GM10266 (cell line): ENCODE data around the gene PSAPL1.

Source experiments
- DNase-seq: peaks from one replicate; pipeline ENCODE4 v3.0.0; 2012; ENCODE audit errors: extremely low spot score
- CTCF ChIP-seq: IDR thresholded peaks from 2 replicates; pipeline ENCODE4 v1.5.1; 2012; ENCODE audit warnings: mild to moderate bottlenecking, low read depth; ENCODE audit not compliant: control insufficient read depth, insufficient read depth; ENCODE audit errors: missing control alignments

The PSAPL1 gene

GRCh38 chr4:7466904-7467303, 32.2 kb upstream of the PSAPL1 start:
- no peak for DNase-seq
- no peak for TF ChIP-seq CTCF

GRCh38 chr4:7466215-7466614, 31.5 kb upstream of the PSAPL1 start:
- no peak for TF ChIP-seq CTCF
- DNase-seq: no peak

DNA sequence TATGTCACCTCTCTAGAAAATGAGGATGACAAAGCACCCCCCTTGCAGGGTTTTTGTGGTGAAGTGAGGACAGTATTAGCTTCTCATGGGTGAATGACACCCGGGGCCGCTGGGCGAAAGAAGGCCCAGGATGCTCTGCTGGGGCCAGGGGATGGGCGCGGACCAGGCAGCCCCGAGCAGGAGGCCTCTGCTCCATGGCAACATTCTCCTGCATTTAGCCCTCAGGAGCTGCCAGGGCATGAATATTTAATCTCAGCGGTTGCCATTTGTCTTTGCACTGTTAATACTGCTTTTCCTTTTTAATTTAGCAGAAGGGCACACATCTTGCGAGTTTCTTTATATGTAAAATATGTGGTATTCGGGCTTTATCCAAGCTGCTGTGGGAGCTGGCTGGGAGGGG, 30.3 kb upstream of the PSAPL1 start:
- no peak for DNase-seq
- TF ChIP-seq CTCF: no peak

GRCh38 chr4:7464259-7464655, 29.5 kb upstream of the PSAPL1 start:
- DNase-seq: no peak
- no peak for TF ChIP-seq CTCF

DNA sequence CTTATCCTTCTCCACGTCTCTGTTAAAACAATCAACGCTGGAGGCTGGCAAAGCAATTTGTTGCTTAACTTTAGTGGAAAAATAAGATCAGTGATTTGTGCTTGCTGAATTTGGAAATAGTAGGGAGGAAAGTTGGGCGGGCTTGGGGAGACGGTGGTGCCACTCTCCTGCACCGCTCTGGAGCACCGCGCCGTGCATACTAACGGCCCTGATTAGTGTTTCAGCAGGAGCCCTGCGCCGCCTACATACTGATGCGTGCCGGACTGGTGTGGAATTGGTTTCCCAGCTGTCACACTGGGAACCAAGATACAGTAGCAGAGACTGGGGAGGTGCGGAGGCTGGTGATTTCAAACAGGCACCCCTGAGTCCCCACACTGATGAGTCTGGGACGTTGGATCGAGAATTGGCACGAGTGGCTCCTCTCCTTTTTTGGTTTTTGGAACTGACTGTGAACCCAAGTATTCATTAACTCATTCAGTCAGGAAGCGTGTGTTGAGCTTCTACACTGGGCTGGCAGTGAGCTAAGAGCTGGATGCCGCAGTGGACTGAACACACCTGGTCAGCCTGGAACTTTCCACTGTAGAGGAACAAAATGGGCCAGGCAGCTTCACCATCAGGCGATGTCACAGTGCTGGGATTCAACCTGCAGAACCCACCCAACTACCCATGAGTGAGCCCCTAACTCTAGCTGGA, 29.0 kb upstream of the PSAPL1 start:
- no peak for DNase-seq
- TF ChIP-seq CTCF: no peak

DNA sequence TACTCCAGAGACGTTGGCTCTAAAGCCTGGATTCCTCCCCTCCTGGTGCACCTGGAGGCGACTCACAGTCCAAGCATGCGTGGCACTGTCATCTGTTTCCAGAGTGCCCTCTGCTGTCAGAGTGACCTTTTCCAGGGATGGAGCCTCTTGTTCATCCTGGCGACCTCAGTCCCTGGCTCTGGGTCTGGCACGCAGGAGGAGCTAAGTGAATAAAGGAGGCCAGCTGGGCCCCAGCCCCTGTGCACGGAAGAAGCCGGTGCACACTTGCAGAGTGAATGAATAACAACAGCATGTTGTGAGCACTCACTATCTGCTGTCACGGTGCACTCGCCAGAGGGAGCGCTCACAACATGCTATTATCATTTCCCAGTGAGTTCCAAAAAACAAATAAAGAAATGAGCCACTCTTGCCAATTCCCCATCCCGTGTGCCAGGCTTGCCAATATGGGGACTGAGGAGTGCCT, 27.8 kb upstream of the PSAPL1 start:
- no peak for DNase-seq
- TF ChIP-seq CTCF: no peak

DNA sequence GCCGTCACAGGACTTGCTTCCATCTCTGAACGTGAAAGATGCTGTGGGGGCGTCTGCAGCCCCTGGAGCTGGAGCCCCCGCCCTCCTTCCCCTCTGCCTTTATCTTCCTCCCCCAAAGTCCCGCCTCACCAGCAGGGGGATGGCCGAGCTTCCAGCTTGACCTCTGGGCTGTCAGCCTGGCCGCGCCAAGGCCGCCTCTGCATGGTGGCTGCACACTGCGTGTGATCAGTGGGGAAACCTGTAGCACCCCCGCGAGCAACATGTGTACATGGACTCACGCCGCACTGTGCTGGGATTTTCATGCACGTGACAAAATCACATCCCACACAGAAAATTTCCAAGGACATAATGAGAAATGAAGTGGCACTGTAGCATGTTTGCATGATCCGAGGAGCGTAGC, 26.5 kb upstream of the PSAPL1 start:
- DNase-seq: no peak
- no peak for TF ChIP-seq CTCF
